TTC549 (cell line): ENCODE measurements around the gene TBCD.

ENCODE experiments used
- FAIRE-seq: peaks from 2 replicates; lab custom pipeline; 2012; peaks lifted over from hg19 to GRCh38; lab: Jason Lieb, UNC

Gene TBCD

GRCh38 chr17:82835122-82835521 lies 83.3 kb downstream of the TBCD start:
- FAIRE-seq, result no peak

- FAIRE-seq, result no peak
Observed at GRCh38 chr17:82835766-82836512, 84.1 kb downstream of the TBCD start.

- no peak for FAIRE-seq
Observed at GRCh38 chr17:82836823-82837357, 85.0 kb downstream of the TBCD start.

- FAIRE-seq, result no peak
Observed at GRCh38 chr17:82837586-82838320, 85.9 kb downstream of the TBCD start.

GRCh38 chr17:82838386-82839063 lies 86.7 kb downstream of the TBCD start:
- FAIRE-seq, result no peak

GRCh38 chr17:82839617-82840292 lies 87.9 kb downstream of the TBCD start, which contains the start of gene ZNF750:
TSS of gene ZNF750 (minus strand) at chr17:82840022. CDS start at chr17:82832454, 7,568 bp downstream.
- no peak for FAIRE-seq

GRCh38 chr17:82840431-82840831 lies 88.6 kb downstream of the TBCD start:
- no peak for FAIRE-seq

- FAIRE-seq, result no peak
Observed at GRCh38 chr17:82841921-82842596, 90.2 kb downstream of the TBCD start.

- no peak for FAIRE-seq
Observed at GRCh38 chr17:82843904-82844680, 92.2 kb downstream of the TBCD start.

- no peak for FAIRE-seq
Observed at GRCh38 chr17:82844796-82845162, 92.9 kb downstream of the TBCD start.

- FAIRE-seq, result no peak
Observed at GRCh38 chr17:82845163-82845807, 93.4 kb downstream of the TBCD start.

GRCh38 chr17:82846061-82846691 lies 94.3 kb downstream of the TBCD start:
- no peak for FAIRE-seq

- FAIRE-seq, result no peak
Observed at GRCh38 chr17:82848022-82848592, 96.2 kb downstream of the TBCD start.

- FAIRE-seq, result no peak
Observed at GRCh38 chr17:82849076-82849945, 97.4 kb downstream of the TBCD start.

- no peak for FAIRE-seq
Observed at GRCh38 chr17:82851381-82851780, 99.5 kb downstream of the TBCD start.

- no peak for FAIRE-seq
Observed at GRCh38 chr17:82854226-82854625, 102.4 kb downstream of the TBCD start.

- no peak for FAIRE-seq
Observed at GRCh38 chr17:82856361-82856760, 104.5 kb downstream of the TBCD start.

- no peak for FAIRE-seq
Observed at GRCh38 chr17:82858376-82859126, 106.7 kb downstream of the TBCD start.
